Fibroblast of skin of right biceps (primary cell): ENCODE data around the gene ZNF132.
A peak's percentile ranks its signal among the peaks of the same experiment; 100 is the strongest.
"Not testable (repeated sequence)": the region's sequence is repeated elsewhere in the genome, so short reads cannot be mapped to it uniquely, and the experiment has no call there.

Source experiments
- DNase-seq: peaks from one replicate; pipeline ENCODE4 v3.0.0-alpha.2; 2013

ZNF132 gene

GRCh38 chr19:58466760-58467589, 27.0 kb upstream of the ZNF132 start, which contains the start of gene ZNF324:
Gene ZNF324, plus strand, starts transcription at chr19:58467080. Its CDS starts 2,106 bp downstream, at chr19:58469186.
- peak; percentile 95 for DNase-seq

DNA sequence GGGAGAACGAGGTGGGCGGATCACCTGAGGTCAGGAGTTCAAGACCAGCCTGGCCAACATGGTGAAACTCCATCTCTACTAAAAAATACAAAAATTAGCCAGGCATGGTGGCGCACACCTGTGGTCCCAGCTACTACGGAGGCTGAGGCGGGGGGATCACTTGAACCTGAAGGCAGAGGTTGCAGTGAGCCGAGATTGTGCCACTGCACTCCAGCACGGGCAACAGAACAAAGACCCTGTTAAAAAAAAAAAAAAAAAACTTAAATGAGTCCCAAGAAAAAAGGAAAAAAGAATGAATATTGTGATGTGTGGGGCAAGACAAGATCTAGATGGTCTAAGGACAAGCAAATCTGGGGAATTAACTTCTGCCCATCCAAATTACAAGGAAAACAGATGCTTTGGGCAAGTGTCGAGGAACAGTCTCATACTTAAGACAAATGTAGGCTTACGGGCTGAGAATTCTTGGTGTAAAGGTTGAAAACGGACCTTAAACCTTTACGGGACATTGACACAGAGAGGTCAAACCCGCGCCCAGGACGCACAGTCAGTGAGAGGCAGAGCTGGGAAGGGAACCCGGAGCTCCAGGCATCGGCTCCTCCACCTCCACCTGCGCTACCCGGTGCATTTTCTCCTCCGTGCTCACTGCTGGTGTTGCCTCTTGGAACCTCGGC, 26.3 kb upstream of the ZNF132 start:
- no peak for DNase-seq

DNA sequence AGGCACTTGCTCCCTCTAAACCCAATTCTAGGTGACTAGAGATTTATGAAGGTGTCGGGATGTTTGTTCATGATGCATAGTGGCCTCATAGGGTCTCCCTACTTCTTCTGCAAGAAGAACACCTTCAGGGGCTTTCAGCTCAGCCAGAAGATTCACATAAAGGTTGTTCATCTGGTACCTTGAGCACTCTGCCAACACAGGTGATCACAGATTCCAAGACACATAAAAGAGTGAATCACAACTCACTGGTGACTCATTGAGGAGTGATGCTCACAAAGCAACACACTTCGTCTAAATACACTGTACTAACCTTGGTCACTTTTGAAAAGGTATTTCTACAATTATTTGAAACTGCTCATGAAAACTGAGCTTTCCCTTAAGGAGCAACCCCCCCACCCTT, 20.1 kb upstream of the ZNF132 start:
- DNase-seq, result no peak

- DNase-seq, result no peak
Measured at GRCh38 chr19:58456111-58456510, 16.2 kb upstream of the ZNF132 start.

GRCh38 chr19:58455306-58455705, 15.4 kb upstream of the ZNF132 start:
- DNase-seq, result no peak

DNA sequence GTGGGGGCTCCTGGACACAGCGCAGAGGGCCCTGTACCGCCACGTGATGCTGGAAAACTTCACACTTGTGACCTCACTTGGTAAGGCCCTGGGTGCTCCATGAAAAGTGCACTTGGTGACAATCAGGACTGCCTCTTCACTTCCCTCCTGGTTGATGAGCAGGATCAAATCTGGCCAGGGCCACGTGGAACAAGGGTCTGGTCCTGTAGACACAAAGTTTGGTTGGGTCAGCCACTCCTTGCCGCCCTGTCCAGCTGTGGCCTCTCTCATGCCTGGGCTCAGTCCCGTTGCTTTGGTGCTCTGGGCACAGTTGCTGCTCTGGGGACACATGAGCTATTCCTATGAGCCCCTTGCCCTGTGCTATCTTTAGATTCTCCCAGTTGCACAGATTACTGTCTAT, 13.8 kb upstream of the ZNF132 start:
- DNase-seq, result no peak

DNA sequence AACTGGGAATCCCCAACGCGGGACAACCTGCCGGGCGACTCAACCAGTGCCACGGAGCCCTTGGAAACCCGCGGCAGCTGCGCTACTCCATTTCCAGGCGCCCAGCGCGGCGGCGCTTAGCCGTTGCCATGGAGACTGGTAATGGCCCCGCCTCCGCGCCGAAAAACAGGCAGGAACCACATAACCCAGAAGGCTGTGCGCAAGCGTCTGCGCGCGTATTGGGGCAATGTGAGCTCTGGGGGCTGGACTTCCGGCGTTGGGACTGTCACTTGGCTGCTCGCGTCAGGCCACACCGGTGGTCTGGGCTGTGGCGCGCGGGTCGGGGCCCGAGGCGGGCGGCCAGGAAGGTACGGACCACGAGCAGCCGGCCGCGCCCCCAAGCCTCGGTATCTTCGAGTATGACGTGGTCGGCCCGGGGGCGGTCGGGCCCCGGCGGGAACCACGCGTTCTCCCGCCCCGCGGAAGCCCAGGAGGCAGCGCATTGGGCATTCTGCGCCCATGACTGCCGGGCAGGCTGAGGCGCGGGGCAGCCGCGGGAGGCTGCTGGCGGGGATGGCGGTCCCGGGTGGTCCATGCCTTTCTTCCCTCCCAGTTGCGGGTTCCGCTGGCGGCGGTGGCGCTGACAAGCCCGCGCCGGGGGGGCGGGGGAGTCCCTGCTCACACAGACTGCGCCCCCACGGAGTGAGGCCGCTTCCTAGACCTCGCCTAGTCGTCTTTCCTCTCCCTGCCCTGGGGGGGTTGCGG, 11.6 kb upstream of the ZNF132 start, which contains the start of gene ZNF324B:
ZNF324B (plus strand) TSS at position 265 of the 744 bp plus-strand sequence. CDS start 2,080 bp downstream, outside the sequence.
- DNase-seq, result peak; percentile 95

GRCh38 chr19:58450856-58451357, 11.0 kb upstream of the ZNF132 start:
- DNase-seq, result no peak

- DNase-seq, result not testable (repeated sequence)
Measured at GRCh38 chr19:58449980-58450379, 10.0 kb upstream of the ZNF132 start.

- DNase-seq, result not testable (repeated sequence)
Measured at GRCh38 chr19:58448860-58449259, 8.9 kb upstream of the ZNF132 start.

GRCh38 chr19:58442986-58443385, 3.0 kb upstream of the ZNF132 start:
- not testable (repeated sequence) for DNase-seq

GRCh38 chr19:58440556-58440955, 603 bp upstream of the ZNF132 start:
- DNase-seq, result no peak

GRCh38 chr19:58434217-58434616, 5.7 kb downstream of the ZNF132 start:
- peak; percentile 30 for DNase-seq

DNA sequence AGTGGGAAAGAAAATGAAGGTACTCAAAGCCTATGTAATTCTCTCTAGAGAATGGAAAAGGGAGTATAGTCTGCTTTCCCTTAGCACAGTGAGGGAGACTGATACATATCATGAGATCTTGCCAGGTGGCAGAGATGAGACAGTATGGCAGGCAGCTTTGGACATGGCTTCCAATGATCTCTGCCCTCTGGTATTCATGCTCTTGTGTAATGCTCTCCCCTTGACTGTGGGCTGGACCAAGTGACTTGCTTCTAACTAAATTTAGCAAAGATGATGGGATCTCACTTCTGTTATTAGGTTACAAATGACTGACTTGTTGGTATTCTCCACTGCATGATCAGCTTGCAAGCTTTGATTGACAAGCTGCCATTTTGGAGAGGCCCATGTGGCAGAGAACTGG, 10.2 kb downstream of the ZNF132 start:
- no peak for DNase-seq

- DNase-seq, result no peak
Measured at GRCh38 chr19:58428617-58429016, 11.3 kb downstream of the ZNF132 start.

GRCh38 chr19:58417071-58417470, 22.9 kb downstream of the ZNF132 start:
- no peak for DNase-seq

- DNase-seq, result no peak
Measured at GRCh38 chr19:58416604-58417003, 23.3 kb downstream of the ZNF132 start.

DNA sequence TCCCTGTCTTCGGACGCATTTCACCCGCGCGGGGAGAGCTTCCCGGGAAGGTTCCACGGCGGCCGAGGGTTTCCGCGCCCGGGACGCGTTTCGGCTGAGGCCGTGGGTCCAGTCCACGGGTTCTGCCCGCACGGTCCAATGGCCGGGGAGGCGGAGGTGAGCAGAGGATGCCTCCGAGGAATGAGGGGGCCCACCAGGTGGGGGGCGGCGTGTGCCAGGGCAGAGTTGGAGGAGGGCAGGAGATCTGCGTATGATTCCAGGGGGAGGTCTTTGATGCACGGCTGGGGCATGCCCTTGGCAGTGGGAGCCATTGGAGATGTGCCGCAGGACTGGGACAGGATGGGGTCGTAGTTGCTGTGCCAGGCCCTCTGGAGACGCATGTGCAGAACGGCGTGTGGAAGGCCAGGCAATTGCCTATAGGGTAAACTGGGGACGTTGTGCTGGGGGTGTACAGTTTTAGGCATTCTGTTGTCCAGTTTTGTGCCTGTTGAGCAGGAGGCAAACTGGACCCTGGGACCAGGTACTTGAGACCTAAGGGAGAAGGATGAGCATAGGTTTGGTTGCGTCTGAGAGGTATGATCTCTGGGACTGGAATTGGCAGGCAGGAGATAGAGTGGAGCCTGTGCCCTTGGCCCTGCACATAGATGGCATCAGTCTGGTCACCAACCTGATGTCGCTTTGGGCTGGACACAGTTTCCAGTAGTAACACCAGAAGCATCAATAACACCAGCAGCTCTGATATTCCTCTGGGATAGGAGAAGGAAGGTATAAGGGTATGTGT, 30.8 kb downstream of the ZNF132 start:
- DNase-seq, result peak; percentile 35

- peak; percentile 96 for DNase-seq
Measured at GRCh38 chr19:58408152-58409009, 31.6 kb downstream of the ZNF132 start, which contains the start of gene ZNF584. Gene ZNF584, plus strand, starts transcription at chr19:58408649. Its CDS starts 499 bp downstream, at chr19:58409148.

- DNase-seq, result no peak
Measured at GRCh38 chr19:58407658-58408151, 32.2 kb downstream of the ZNF132 start.
